ENCODE data around the gene CC2D1A. TPM values are rescaled to one million over a fixed set of nuclear protein-coding genes. Genes with fewer than 3 reads are reported as not detected.

CC2D1A gene
- total RNA-seq, 5 donors from 2014 or later (not counting 1 experiment from before 2014, with no cell fraction given): 25.9 to 41.3 (median 37.4) TPM

DNA sequence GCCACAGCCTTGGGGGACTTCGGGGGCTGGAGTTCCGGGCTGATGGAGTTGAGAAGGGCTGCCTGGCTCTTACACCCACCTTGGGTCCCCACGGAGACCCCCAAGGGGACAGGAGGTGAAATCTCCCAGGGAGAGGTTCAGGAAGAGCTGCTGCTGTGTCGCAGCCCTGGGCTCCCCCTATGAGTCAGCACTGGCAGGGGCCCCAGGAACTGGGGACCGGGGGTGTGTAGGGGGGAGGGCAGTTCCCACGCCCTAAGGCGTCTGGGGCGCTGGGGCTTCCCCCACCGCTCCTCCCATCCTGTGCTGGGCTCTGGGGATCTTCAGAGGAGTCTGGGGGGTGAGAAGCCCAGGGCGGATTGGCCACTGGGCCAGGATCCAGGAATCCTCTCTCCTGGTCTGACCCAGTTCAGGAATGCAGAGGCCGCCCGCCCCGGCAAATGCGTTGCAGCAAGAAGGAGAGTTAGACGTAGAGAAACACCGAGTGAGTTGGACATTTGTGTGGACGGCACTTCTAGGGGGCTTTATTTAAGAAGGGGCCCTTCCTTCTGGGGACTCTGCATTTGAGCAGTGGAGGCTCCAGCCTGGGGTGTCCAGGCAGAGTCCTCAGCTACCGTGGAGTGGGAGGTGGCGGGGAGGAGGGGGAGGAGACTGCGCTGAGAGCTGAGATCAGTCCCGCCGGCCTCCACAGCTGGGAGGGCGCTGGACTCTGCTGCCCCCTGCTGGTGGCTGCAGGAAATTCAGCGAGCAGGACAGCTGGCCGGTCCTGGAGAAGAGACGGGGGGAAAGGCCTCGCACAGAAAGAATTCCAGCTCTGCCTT is 44.1 kb upstream of the CC2D1A start:
- Mint-ChIP-seq H3K9me3 (no peaks in the 10 kb centered on the region), H3K27me3 (peaks cover 15 to 22% of the 10 kb centered on the region in 2 donors), H3K36me3 (no peaks in the 10 kb centered on the region), H3K27ac (peak overlapping the region; percentile 88 to 92), H3K4me3 (peak overlapping the region; percentile 84 to 90 (median 86)), H3K4me1 (peaks cover 39 to 47% (median 46%) of the 10 kb centered on the region in 3 donors)
- no peaks in the 10 kb centered on the region for H3K9me3 ChIP-seq
- 0% methylated on average over 20 of the region's 27 CpGs for WGBS (ENCODE audit: insufficient coverage)
- POLR2A ChIA-PET: interaction anchor here (0.5 to 2.0 kb wide), 11 partner anchors 15 to 170 kb away, joined by 3 to 8 read pairs (median 6); partner anchors contain the start of gene IL27RA (in 1 of the 2)
- H3K36me3 ChIP-seq (ENCODE audit: control insufficient read depth in 2 of 2, extremely low read depth in 1 of 2, insufficient read depth in 1 of 2, low read length in 1 of 2): no peaks in the 10 kb centered on the region
- CTCF ChIA-PET: interaction anchor here (0.5 to 3.2 kb wide), 33 partner anchors 9 to 790 kb away, joined by 3 to 31 read pairs (median 5); partner anchors contain the start of genes ASF1B (in 1 of the 2), C19orf53 (in 1 of the 2) and ZSWIM4 (in 1 of the 2)
- ATAC-seq (replicated peaks in 1 of 4): peak; percentile 87 to 89 (median 88)
- peak; percentile 72 to 93 (median 84) for DNase-seq
- H3K4me1 ChIP-seq (ENCODE audit: control insufficient read depth in 1 of 2, extremely low read depth in 1 of 2, insufficient read depth in 2 of 2, low read length in 2 of 2): peaks cover 3 to 42% of the 10 kb centered on the region in 2 experiments
- peak overlapping the region; percentile 66 to 82 for H3K4me3 ChIP-seq (ENCODE audit: control insufficient read depth in 1 of 2, extremely low read depth in 1 of 2, low read length in 1 of 2)
- peaks cover 0 to 31% of the 10 kb centered on the region in 2 experiments for H3K27me3 ChIP-seq (replicated peaks in 1 of 2; ENCODE audit: control insufficient read depth in 2 of 2, extremely low read depth in 1 of 2, insufficient read depth in 2 of 2, low read length in 1 of 2)
- peak overlapping the region; percentile 99 for H3K27ac ChIP-seq (ENCODE audit: low read length)

DNA sequence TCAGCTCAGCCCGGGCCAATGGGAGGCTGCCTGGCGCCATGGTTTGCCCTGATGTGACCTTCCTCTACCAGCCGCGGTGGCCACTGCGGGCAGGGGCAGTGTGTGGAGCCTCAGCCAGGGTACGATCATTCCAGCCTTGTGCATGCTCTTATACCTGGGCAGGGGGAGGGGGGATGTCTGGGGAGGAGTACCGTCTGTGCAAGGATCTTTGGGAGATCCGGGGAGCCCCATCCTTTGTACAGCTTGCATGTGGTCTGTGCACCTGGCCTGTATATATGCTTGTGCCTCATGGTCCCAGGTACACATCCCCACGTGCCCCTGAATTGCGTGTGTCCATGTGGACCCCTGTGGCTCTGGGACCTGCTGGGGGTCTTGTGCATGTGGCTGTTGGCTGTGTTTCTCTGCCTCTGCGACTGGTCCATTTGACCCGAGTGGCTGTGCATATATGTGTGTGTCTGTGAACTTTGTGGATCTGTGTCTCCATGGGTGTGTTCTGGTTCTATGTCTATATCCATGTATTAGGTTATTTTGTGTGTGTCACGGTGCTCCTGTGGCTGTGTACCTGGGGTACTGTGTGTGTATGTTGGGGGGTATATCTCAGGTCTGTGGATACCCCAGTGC is 41.8 kb upstream of the CC2D1A start:
- Mint-ChIP-seq H3K36me3 (no peaks in the 10 kb centered on the region), H3K9me3 (no peaks in the 10 kb centered on the region), H3K27ac (peak overlapping the region; percentile 13 to 40), H3K27me3 (peaks cover 20 to 34% of the 10 kb centered on the region in 2 donors), H3K4me1 (peaks cover 39 to 49% (median 47%) of the 10 kb centered on the region in 3 donors), H3K4me3 (peak overlapping the region; percentile 67 to 90 (median 81))
- H3K27me3 ChIP-seq (replicated peaks in 1 of 2; ENCODE audit: control insufficient read depth in 2 of 2, extremely low read depth in 1 of 2, insufficient read depth in 2 of 2, low read length in 1 of 2): peaks cover 0 to 50% of the 10 kb centered on the region in 2 experiments
- DNase-seq: peak in 1 of 35 experiments; percentile 34
- ChIA-PET POLR2A (interaction anchor here in 1 of 2 donors (0.6 kb wide), 1 partner anchor 887 kb away, joined by 3 read pairs; no protein-coding TSS in a partner anchor), CTCF (interaction anchor here in 1 of 2 donors (1.3 to 3.2 kb wide), 2 partner anchors 81 to 90 kb away, joined by 3 to 13 read pairs; partner anchors contain the start of gene C19orf53)
- no peaks in the 10 kb centered on the region for H3K36me3 ChIP-seq (ENCODE audit: control insufficient read depth in 2 of 2, extremely low read depth in 1 of 2, insufficient read depth in 1 of 2, low read length in 1 of 2)
- no peak overlapping the region for H3K27ac ChIP-seq (ENCODE audit: low read length)
- no peak for ATAC-seq (replicated peaks in 1 of 4)
- H3K4me3 ChIP-seq (ENCODE audit: control insufficient read depth in 1 of 2, extremely low read depth in 1 of 2, low read length in 1 of 2): no peak overlapping the region
- no peaks in the 10 kb centered on the region for H3K9me3 ChIP-seq
- H3K4me1 ChIP-seq (ENCODE audit: control insufficient read depth in 1 of 2, extremely low read depth in 1 of 2, insufficient read depth in 2 of 2, low read length in 2 of 2): peaks cover 3 to 43% of the 10 kb centered on the region in 2 experiments
- whole genome bisulfite sequencing (ENCODE audit: insufficient coverage): 51% methylated on average over 6 of the region's 13 CpGs

DNA sequence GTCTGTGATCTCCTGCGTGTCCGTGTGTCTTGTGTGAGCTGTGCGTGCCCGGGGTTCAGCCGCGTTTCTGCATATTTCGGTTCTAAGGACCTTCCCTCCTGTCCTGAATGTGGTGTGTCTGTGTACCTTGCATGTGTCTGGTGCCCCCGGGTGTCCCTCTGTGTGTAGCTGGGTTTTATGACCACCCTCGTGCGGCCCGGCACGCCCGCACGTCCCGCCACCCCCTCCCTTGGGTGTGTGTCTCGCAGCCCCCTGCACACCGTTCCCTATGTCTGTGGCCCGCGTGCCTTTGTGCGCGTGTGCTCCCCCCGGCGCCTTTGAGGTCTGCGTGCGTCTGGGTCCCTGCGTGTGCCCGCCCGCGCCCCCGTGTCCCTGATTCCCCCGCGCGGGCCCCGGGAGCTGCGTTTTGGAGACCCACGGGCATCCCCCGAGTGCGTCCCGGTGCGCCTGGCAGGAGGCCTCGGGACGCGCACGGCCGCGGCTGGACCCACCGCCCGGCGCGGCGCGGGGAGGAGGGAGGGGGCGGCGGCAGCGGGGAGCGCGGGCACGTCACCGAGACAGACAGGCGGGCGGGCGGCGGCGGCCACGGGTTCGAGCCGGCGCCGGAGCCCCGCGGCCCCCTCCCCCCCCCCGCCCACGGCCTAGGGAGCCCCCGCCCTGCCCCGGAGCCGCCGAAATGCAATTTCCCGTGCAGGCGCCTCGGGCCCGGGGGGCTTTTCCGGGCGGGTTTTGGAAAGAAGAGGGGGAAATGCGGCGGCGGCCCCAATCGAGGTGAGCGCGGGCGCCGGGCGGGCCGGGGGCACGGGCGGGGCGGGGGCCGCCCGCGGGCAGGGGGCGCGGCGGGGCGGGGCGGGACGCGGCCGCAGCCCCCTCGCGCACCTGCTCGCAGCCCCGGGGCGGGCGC is 41.1 kb upstream of the CC2D1A start:
- peak overlapping the region; percentile 29 to 38 for H3K4me3 ChIP-seq (ENCODE audit: control insufficient read depth in 1 of 2, extremely low read depth in 1 of 2, low read length in 1 of 2)
- H3K36me3 ChIP-seq (ENCODE audit: control insufficient read depth in 2 of 2, extremely low read depth in 1 of 2, insufficient read depth in 1 of 2, low read length in 1 of 2): no peaks in the 10 kb centered on the region
- Mint-ChIP-seq H3K36me3 (no peaks in the 10 kb centered on the region), H3K4me3 (peak overlapping the region; percentile 67 to 90 (median 81)), H3K4me1 (peaks cover 37 to 45% (median 41%) of the 10 kb centered on the region in 3 donors), H3K27me3 (peaks cover 23 to 38% of the 10 kb centered on the region in 2 donors), H3K9me3 (no peaks in the 10 kb centered on the region), H3K27ac (peak overlapping the region; percentile 40 to 64)
- CTCF ChIA-PET: interaction anchor here (0.6 to 1.3 kb wide), 3 partner anchors 81 to 204 kb away, joined by 3 to 9 read pairs (median 3); no protein-coding TSS in a partner anchor
- 8% methylated on average over 45 of the region's 113 CpGs for WGBS (ENCODE audit: insufficient coverage)
- POLR2A ChIA-PET: interaction anchor here in 1 of 2 donors (0.6 kb wide), 2 partner anchors 545 to 888 kb away, joined by 3 to 4 read pairs; no protein-coding TSS in a partner anchor
- H3K4me1 ChIP-seq (ENCODE audit: control insufficient read depth in 1 of 2, extremely low read depth in 1 of 2, insufficient read depth in 2 of 2, low read length in 2 of 2): peaks cover 3 to 49% of the 10 kb centered on the region in 2 experiments
- H3K27me3 ChIP-seq (replicated peaks in 1 of 2; ENCODE audit: control insufficient read depth in 2 of 2, extremely low read depth in 1 of 2, insufficient read depth in 2 of 2, low read length in 1 of 2): peaks cover 0 to 57% of the 10 kb centered on the region in 2 experiments
- DNase-seq (peak in 1 of 35 experiments; percentile 45), ATAC-seq (replicated peaks in 1 of 4) (no peak)
- no peaks in the 10 kb centered on the region for H3K9me3 ChIP-seq
- H3K27ac ChIP-seq (ENCODE audit: low read length): no peak overlapping the region

DNA sequence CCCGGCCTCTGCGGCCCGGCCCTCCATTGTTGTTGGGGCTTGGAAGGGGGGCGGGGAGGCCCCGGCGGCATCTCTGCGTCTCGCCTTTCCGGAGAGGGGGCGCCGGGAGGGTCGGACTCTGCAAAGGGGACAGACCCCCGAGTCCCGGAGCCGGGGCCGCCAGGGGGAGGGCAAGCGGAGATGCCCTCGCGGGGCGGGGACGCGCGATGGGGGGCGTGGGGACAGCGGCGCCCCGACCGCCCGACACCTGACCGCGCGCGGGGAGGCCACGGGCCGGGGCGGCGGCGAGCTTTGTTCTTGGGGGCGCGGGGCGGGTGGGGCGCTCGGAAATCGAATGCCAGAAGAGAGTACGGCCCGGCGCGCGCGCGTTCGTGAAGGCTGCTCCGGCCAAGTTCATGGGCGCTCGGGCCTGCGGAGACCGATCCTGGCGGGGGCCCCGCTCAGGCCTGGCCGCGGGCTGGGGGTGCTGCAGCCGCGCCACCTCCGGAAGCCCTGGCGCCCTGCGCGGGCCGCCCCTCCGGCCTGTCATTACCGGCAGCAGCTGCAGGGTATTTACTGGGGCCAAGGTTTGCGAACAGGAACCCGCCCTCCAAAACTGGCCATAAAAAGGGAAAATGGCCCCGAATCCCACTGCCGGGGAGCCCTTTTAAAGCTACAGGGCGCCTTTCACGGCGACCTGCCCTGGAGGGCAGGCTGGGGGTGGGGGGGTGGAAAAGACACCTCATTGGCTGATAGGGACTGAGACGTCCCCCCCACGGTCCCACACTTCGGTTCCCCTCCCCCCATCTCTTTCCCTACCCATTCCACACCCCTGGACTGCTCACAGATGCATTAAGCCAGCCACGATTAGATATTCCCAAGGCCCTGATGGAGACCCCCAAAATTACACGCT is 40.2 kb upstream of the CC2D1A start:
- Mint-ChIP-seq H3K4me3 (peak overlapping the region; percentile 61 to 90 (median 75)), H3K27ac (no peak overlapping the region), H3K36me3 (no peaks in the 10 kb centered on the region), H3K4me1 (peaks cover 35 to 43% (median 37%) of the 10 kb centered on the region in 3 donors), H3K27me3 (peaks cover 23 to 44% of the 10 kb centered on the region in 2 donors), H3K9me3 (no peaks in the 10 kb centered on the region)
- H3K27ac ChIP-seq (ENCODE audit: low read length): no peak overlapping the region
- no peaks in the 10 kb centered on the region for H3K36me3 ChIP-seq (ENCODE audit: control insufficient read depth in 2 of 2, extremely low read depth in 1 of 2, insufficient read depth in 1 of 2, low read length in 1 of 2)
- ChIA-PET POLR2A (interaction anchor here in 1 of 2 donors (0.6 kb wide), 2 partner anchors 77 to 544 kb away, joined by 4 to 10 read pairs; no protein-coding TSS in a partner anchor), CTCF (interaction anchor here (0.6 kb wide), 5 partner anchors 14 to 267 kb away, joined by 3 to 11 read pairs (median 3); no protein-coding TSS in a partner anchor)
- H3K4me3 ChIP-seq (ENCODE audit: control insufficient read depth in 1 of 2, extremely low read depth in 1 of 2, low read length in 1 of 2): peak overlapping the region; percentile 29 to 35
- DNase-seq (peak in 2 of 35 experiments; percentile 13 to 29), ATAC-seq (replicated peaks in 1 of 4) (no peak)
- no peaks in the 10 kb centered on the region for H3K9me3 ChIP-seq
- H3K4me1 ChIP-seq (ENCODE audit: control insufficient read depth in 1 of 2, extremely low read depth in 1 of 2, insufficient read depth in 2 of 2, low read length in 2 of 2): peaks cover 3 to 47% of the 10 kb centered on the region in 2 experiments
- WGBS (ENCODE audit: insufficient coverage): 3% methylated on average over 70 of the region's 82 CpGs
- H3K27me3 ChIP-seq (replicated peaks in 1 of 2; ENCODE audit: control insufficient read depth in 2 of 2, extremely low read depth in 1 of 2, insufficient read depth in 2 of 2, low read length in 1 of 2): peaks cover 0 to 62% of the 10 kb centered on the region in 2 experiments

DNA sequence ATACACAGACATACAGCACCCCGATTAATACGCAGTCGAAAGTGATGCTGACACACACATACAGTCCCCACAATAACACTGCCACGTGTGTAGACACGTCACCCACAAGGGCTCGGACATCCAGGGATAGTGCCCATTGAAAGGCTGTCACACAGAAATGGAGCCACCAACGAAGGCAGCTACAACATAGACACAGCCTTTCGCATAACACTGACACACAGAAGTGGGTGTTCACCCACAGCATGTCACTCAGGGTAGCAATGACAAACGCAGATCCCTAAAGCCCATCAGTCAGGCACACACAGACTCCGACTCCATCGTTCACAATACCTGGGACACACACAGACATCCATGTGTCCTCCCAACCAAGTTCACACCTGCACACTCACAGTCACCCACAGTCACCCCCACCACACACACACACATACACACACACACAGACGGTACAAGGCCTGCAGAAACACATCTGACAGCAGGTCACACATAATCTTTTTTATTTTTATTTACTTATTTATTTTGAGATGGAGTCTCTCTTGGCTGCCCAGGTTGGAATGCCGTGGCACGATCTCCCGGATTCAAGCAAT is 39.4 kb upstream of the CC2D1A start:
- no peak overlapping the region for H3K27ac ChIP-seq (ENCODE audit: low read length)
- 80% methylated on average over 9 of the region's 15 CpGs for WGBS (ENCODE audit: insufficient coverage)
- no peak for ATAC-seq (replicated peaks in 1 of 4)
- CTCF ChIA-PET: interaction anchor here (0.6 kb wide), 2 partner anchors 13 to 268 kb away, joined by 3 read pairs; no protein-coding TSS in a partner anchor
- POLR2A ChIA-PET: no interaction called here
- Mint-ChIP-seq H3K4me3 (peak overlapping the region; percentile 61 to 75 (median 71)), H3K27ac (no peak overlapping the region), H3K27me3 (peaks cover 23 to 47% of the 10 kb centered on the region in 2 donors), H3K36me3 (no peaks in the 10 kb centered on the region), H3K4me1 (peaks cover 28 to 36% (median 30%) of the 10 kb centered on the region in 3 donors), H3K9me3 (no peaks in the 10 kb centered on the region)
- no peak for DNase-seq
- no peaks in the 10 kb centered on the region for H3K9me3 ChIP-seq
- no peaks in the 10 kb centered on the region for H3K36me3 ChIP-seq (ENCODE audit: control insufficient read depth in 2 of 2, extremely low read depth in 1 of 2, insufficient read depth in 1 of 2, low read length in 1 of 2)
- no peak overlapping the region for H3K4me3 ChIP-seq (ENCODE audit: control insufficient read depth in 1 of 2, extremely low read depth in 1 of 2, low read length in 1 of 2)
- peaks cover 3 to 39% of the 10 kb centered on the region in 2 experiments for H3K4me1 ChIP-seq (ENCODE audit: control insufficient read depth in 1 of 2, extremely low read depth in 1 of 2, insufficient read depth in 2 of 2, low read length in 2 of 2)
- H3K27me3 ChIP-seq (replicated peaks in 1 of 2; ENCODE audit: control insufficient read depth in 2 of 2, extremely low read depth in 1 of 2, insufficient read depth in 2 of 2, low read length in 1 of 2): peaks cover 0 to 70% of the 10 kb centered on the region in 2 experiments

Measured in T-cell (primary cell).